ENCODE data around the gene NAB2. TPM values are rescaled to one million over a fixed set of nuclear protein-coding genes. Genes with fewer than 3 reads are reported as not detected.

The NAB2 gene
- polyA plus RNA-seq, 2 of the 4 experiments (the other 2 are of a cell fraction) = 8.6 to 9.8 TPM

- CTCF ChIA-PET = interaction anchor here (0.6 to 1.6 kb wide), 6 partner anchors 10 to 34 kb away, joined by 3 to 10 read pairs (median 4); no protein-coding TSS in a partner anchor
- Histone ChIP-seq H3K27ac (no peak overlapping the region), H3K4me3 (no peak overlapping the region), H3K4me2 (no peak overlapping the region), H3K4me1 (peaks cover 16% of the 10 kb centered on the region), H3K9me3 (no peaks in the 10 kb centered on the region)
- ATAC-seq (no peak), FAIRE-seq (no peak), DNase-seq (ENCODE audit: low read depth in 1 of 2, low spot score in 1 of 2) (no peak)
- 92% methylated on average over 5 of the region's 9 CpGs for WGBS (ENCODE audit: missing lambda C conversion rate)
- POLR2A ChIA-PET = no interaction called here
- no peak for TF ChIP-seq MYC (IDR thresholded peaks at IDR 0.05; ENCODE audit: borderline replicate concordance, low read length)
- no peak for TF ChIP-seq KDM5A (IDR thresholded peaks at IDR 0.05)
- no peak for TF ChIP-seq NFE2L2 (conservative IDR thresholded peaks at IDR 0.05; ENCODE audit: low read length)
- no peak for TF ChIP-seq HMGXB4 (CRISPR knock-in tag; IDR thresholded peaks at IDR 0.05; ENCODE audit: borderline replicate concordance)
- TF ChIP-seq ESRRA (IDR thresholded peaks at IDR 0.05; ENCODE audit: borderline replicate concordance, low read length) = no peak
- no peak for TF ChIP-seq MAZ (IDR thresholded peaks at IDR 0.05; ENCODE audit: borderline replicate concordance, low read depth, low read length)
- TF ChIP-seq CBX8 (IDR thresholded peaks at IDR 0.05) = no peak
- no peak for TF ChIP-seq TP53 (CRISPR knock-in tag; IDR thresholded peaks at IDR 0.05)
- TF ChIP-seq GATA3 (IDR thresholded peaks at IDR 0.05; ENCODE audit: borderline replicate concordance) = no peak
Measured at GRCh38 chr12:57142121-57142520, 53.2 kb downstream of the NAB2 start.

GRCh38 chr12:57142727-57143126 lies 53.8 kb downstream of the NAB2 start:
- 80% methylated on average over 7 of the region's 7 CpGs for WGBS (ENCODE audit: missing lambda C conversion rate)

GRCh38 chr12:57143454-57143853 lies 54.5 kb downstream of the NAB2 start:
- 84% methylated on average over 4 of the region's 4 CpGs for WGBS (ENCODE audit: missing lambda C conversion rate)
- Histone ChIP-seq H3K4me1 (peaks cover 20% of the 10 kb centered on the region), H3K4me2 (no peak overlapping the region), H3K27ac (no peak overlapping the region), H3K4me3 (no peak overlapping the region), H3K9me3 (no peaks in the 10 kb centered on the region)
- CTCF ChIA-PET = interaction anchor here (1.0 to 1.5 kb wide), 3 partner anchors 19 to 32 kb away, joined by 3 to 5 read pairs (median 4); no protein-coding TSS in a partner anchor
- POLR2A ChIA-PET = no interaction called here
- TF ChIP-seq FOSB (CRISPR knock-in tag; IDR thresholded peaks at IDR 0.05) = no peak
- TF ChIP-seq MAX (IDR thresholded peaks at IDR 0.05) = no peak
- FAIRE-seq (no peak), DNase-seq (ENCODE audit: low read depth in 1 of 2, low spot score in 1 of 2) (no peak), ATAC-seq (no peak)

More at GRCh38 chr12:57142727-57143126, 53.8 kb downstream of the NAB2 start:
- TF ChIP-seq HMGXB4 (CRISPR knock-in tag; IDR thresholded peaks at IDR 0.05; ENCODE audit: borderline replicate concordance) (no peak), SREBF2 (IDR thresholded peaks at IDR 0.05) (no peak), EHF (CRISPR knock-in tag; IDR thresholded peaks at IDR 0.05) (no peak), HDAC2 (IDR thresholded peaks at IDR 0.05) (no peak), TP53 (CRISPR knock-in tag; IDR thresholded peaks at IDR 0.05) (no peak), ZNF302 (CRISPR knock-in tag; IDR thresholded peaks at IDR 0.05) (no peak), NPAS2 (CRISPR knock-in tag; IDR thresholded peaks at IDR 0.05; ENCODE audit: borderline replicate concordance) (no peak), NFE2L2 (conservative IDR thresholded peaks at IDR 0.05; ENCODE audit: low read length) (no peak), RCOR1 (IDR thresholded peaks at IDR 0.05; ENCODE audit: low read depth, low read length) (no peak), RAD21 (conservative IDR thresholded peaks at IDR 0.05 in 1 of 2, IDR thresholded peaks at IDR 0.05 in 1 of 2) (no peak), CBX2 (IDR thresholded peaks at IDR 0.05; ENCODE audit: borderline replicate concordance, low read depth) (no peak)
- no peak for ATAC-seq
- ChIA-PET CTCF (interaction anchor here (1.1 to 1.5 kb wide), 3 partner anchors 18 to 33 kb away, joined by 3 to 5 read pairs (median 4); no protein-coding TSS in a partner anchor), POLR2A (no interaction called here)
- Histone ChIP-seq H3K4me3 (no peak overlapping the region), H3K9me3 (no peaks in the 10 kb centered on the region), H3K27ac (no peak overlapping the region), H3K4me2 (no peak overlapping the region), H3K4me1 (peaks cover 22% of the 10 kb centered on the region)
- DNase-seq (ENCODE audit: low read depth in 1 of 2, low spot score in 1 of 2) = no peak
- FAIRE-seq = no peak

Other genes starting within 250 kb of the NAB2 start
- gene SDR9C7, start 154.7 kb upstream of the NAB2 start, polyA plus RNA-seq (2011; rRNA removed) = 0.13 TPM in 1 of 2 replicates, not detected in the other
- gene SDR9C7, start 154.7 kb upstream of the NAB2 start, polyA plus RNA-seq (2017; fragmentation: RNase III; extraction: RNeasy Plus Mini Kit Qiagen cat#74134 plus additional on column Dnase treatment) = 0.05 TPM in 1 of 3 replicates, not detected in the others
- 0.21 and 0.22 TPM in 2 replicates for gene RDH16, start 131.5 kb upstream of the NAB2 start, polyA plus RNA-seq (2011; rRNA removed)
- 0.06 to 0.09 TPM (median 0.08 TPM) in 3 replicates for gene RDH16, start 131.5 kb upstream of the NAB2 start, polyA plus RNA-seq (2017; fragmentation: RNase III; extraction: RNeasy Plus Mini Kit Qiagen cat#74134 plus additional on column Dnase treatment)
- gene ZBTB39, start 82.6 kb upstream of the NAB2 start, polyA plus RNA-seq (2011; rRNA removed) = 9.5 and 9.8 TPM in 2 replicates
- gene ZBTB39, start 82.6 kb upstream of the NAB2 start, polyA plus RNA-seq (2017; fragmentation: RNase III; extraction: RNeasy Plus Mini Kit Qiagen cat#74134 plus additional on column Dnase treatment) = 4.3 to 4.7 TPM (median 4.5 TPM) in 3 replicates
- 0.16 and 0.26 TPM in 2 replicates for gene TAC3, start 72.6 kb upstream of the NAB2 start, polyA plus RNA-seq (2011; rRNA removed)
- gene TAC3, start 72.6 kb upstream of the NAB2 start, polyA plus RNA-seq (2017; fragmentation: RNase III; extraction: RNeasy Plus Mini Kit Qiagen cat#74134 plus additional on column Dnase treatment) = not detected in 3 replicates
- 1.9 and 3.1 TPM in 2 replicates for gene MYO1A, start 39.0 kb upstream of the NAB2 start, polyA plus RNA-seq (2011; rRNA removed)
- 0.17 to 0.67 TPM (median 0.50 TPM) in 3 replicates for gene MYO1A, start 39.0 kb upstream of the NAB2 start, polyA plus RNA-seq (2017; fragmentation: RNase III; extraction: RNeasy Plus Mini Kit Qiagen cat#74134 plus additional on column Dnase treatment)
- gene NEMP1, start 10.3 kb upstream of the NAB2 start, polyA plus RNA-seq (2011; rRNA removed) = 24.7 and 28.4 TPM in 2 replicates
- 11.9 to 13.2 TPM (median 12.7 TPM) in 3 replicates for gene NEMP1, start 10.3 kb upstream of the NAB2 start, polyA plus RNA-seq (2017; fragmentation: RNase III; extraction: RNeasy Plus Mini Kit Qiagen cat#74134 plus additional on column Dnase treatment)
- 58.8 and 64.6 TPM in 2 replicates for gene STAT6, start 22.2 kb downstream of the NAB2 start, polyA plus RNA-seq (2011; rRNA removed)
- 52.9 to 59.0 TPM (median 58.4 TPM) in 3 replicates for gene STAT6, start 22.2 kb downstream of the NAB2 start, polyA plus RNA-seq (2017; fragmentation: RNase III; extraction: RNeasy Plus Mini Kit Qiagen cat#74134 plus additional on column Dnase treatment)
- gene LRP1, start 39.4 kb downstream of the NAB2 start, polyA plus RNA-seq (2011; rRNA removed) = 5.6 and 11.5 TPM in 2 replicates
- gene LRP1, start 39.4 kb downstream of the NAB2 start, polyA plus RNA-seq (2017; fragmentation: RNase III; extraction: RNeasy Plus Mini Kit Qiagen cat#74134 plus additional on column Dnase treatment) = 8.6 to 9.6 TPM (median 9.4 TPM) in 3 replicates
- not detected in 2 replicates for gene LRP1-AS, start 58.5 kb downstream of the NAB2 start, polyA plus RNA-seq (2011; rRNA removed)
- gene LRP1-AS, start 58.5 kb downstream of the NAB2 start, polyA plus RNA-seq (2017; fragmentation: RNase III; extraction: RNeasy Plus Mini Kit Qiagen cat#74134 plus additional on column Dnase treatment) = not detected in 3 replicates
- 0.52 and 0.69 TPM in 2 replicates for gene NXPH4, start 127.7 kb downstream of the NAB2 start, polyA plus RNA-seq (2011; rRNA removed)
- 3.3 to 4.5 TPM (median 3.5 TPM) in 3 replicates for gene NXPH4, start 127.7 kb downstream of the NAB2 start, polyA plus RNA-seq (2017; fragmentation: RNase III; extraction: RNeasy Plus Mini Kit Qiagen cat#74134 plus additional on column Dnase treatment)
- gene SHMT2, start 140.6 kb downstream of the NAB2 start, polyA plus RNA-seq (2011; rRNA removed) = 110 and 113 TPM in 2 replicates
- 150 to 166 TPM (median 156 TPM) in 3 replicates for gene SHMT2, start 140.6 kb downstream of the NAB2 start, polyA plus RNA-seq (2017; fragmentation: RNase III; extraction: RNeasy Plus Mini Kit Qiagen cat#74134 plus additional on column Dnase treatment)
- gene STAC3, start 162.1 kb downstream of the NAB2 start, polyA plus RNA-seq (2011; rRNA removed) = 0.40 and 0.62 TPM in 2 replicates
- gene STAC3, start 162.1 kb downstream of the NAB2 start, polyA plus RNA-seq (2017; fragmentation: RNase III; extraction: RNeasy Plus Mini Kit Qiagen cat#74134 plus additional on column Dnase treatment) = 0.43 to 0.59 TPM (median 0.54 TPM) in 3 replicates

Measured in A549 (cell line).